NCI-H524 treated with DMSO at 0.1 percent for 48 hours (cell line): ENCODE results near the gene SPTAN1.
"Not testable (repeated sequence)": the region's sequence is repeated elsewhere in the genome, so short reads cannot be mapped to it uniquely, and the experiment has no call there.

ENCODE experiments used
- DNase-seq: peaks from one replicate; lab custom pipeline; 2025; lab: John Stamatoyannopoulos, UW

The SPTAN1 gene

DNA sequence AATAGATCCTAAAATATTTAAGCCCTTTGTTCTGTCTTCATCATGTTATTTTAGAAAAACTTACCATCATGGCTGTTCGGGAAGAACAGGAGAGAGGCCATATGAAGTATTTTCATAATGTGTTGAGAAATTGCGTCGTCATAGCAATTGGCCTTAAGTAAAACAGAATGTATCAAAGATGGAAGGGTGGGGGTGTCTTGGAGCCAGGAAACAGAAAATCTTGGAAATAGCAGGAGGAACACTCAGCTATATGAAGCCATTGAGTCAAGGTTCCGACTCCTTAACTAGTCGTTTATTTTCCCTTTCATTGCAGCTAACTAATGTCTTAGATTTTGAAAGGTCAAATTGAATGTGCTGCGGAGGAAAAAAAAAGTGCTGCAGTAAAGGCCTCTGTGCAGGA is 1.3 kb downstream of the SPTAN1 start:
- DNase-seq, result no peak

DNA sequence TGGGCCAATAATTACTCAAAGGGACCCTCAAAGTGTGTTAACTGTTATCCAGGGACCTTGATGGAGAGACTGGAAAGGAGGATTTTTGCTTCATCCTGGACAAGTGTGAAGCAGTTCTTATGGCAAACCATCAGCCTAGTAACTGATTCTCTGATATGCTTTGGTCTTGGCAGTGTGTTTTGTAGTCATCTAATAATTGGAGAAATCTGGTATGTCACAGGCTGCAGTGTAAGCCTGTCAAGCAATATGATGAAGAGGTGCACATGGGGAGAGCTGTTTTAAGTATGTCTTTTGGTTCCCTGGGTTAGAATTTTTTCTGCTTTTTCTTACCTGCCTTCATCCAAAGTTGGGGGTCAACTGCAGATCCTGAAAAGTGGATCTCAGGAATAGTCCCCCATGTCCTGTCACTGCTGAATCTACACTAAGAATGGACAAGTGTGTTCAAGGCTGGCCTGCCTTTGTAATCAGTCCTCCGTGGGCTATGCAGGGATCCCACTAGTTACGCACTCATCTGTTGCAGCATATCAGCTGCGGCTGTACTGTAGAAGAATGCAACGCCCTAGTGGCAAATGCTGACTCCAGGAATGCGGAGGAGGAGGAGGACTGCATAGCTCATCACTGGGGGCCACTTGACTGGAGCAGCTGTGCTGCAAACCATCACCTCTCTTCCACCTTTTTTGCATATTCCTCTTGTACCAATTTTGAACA is 1.9 kb downstream of the SPTAN1 start:
- no peak for DNase-seq

DNA sequence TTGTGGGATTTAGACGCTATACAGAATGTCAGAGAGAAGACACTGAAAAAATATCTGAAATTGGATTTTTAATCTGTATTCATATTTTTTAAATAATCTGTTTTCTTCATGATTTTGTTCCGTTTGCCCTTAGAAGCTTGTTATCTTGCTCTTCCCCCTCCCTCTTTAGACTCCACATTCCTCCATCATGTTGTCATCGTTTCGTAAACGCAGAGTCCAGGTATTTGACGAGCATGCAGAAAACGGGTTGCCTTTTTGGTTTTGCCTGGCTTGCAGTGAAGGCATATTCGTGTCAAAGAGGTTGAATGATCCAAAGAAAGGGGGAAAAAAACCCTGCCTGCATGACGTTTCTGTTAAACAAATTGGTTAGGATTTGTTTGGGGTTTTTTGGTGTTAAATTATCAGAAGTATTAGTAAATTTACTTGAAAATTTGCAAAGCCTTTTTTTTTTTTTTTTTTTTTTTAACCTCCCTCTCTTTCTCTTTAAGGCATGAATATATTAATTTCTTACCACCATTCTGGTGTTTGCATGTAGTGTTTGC is 2.9 kb downstream of the SPTAN1 start:
- no peak for DNase-seq

GRCh38 chr9:128556276-128556675 is 3.9 kb downstream of the SPTAN1 start:
- no peak for DNase-seq

DNA sequence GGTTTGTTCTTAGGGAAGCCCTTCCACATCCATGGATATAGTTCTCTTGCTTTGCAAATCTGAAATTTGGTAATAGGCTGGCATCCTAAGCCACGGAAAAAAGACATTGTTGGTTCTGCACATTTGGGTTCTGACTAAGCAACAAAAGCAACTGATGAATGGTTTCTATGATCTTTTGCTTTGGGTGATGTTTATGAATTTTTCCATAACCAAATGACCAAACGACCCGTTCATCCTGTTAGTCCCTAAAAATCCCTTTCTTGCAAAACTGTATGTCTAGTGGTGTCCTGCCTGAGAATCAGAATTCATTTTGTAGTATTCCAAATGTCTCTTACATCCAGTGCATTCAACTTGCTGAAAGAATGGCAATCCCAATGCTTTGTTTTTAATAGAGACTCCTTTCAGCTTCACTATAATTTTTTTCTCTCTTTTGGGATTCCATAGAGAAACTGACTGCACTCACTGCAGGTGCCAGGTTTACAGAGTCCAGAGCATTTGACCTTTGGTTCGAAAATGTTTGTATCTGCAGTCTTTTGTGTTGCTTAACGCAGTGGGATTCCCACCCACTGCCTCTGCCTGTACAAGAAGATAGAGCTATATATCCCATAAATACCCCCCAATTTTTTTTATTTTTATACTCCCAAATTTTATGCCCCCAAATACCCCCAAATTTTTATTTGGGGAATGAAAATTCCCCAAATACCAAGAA is 4.7 kb downstream of the SPTAN1 start:
- DNase-seq, result no peak

- no peak for DNase-seq
Measured at GRCh38 chr9:128558431-128559310, 6.3 kb downstream of the SPTAN1 start.

GRCh38 chr9:128565578-128565977 is 13.2 kb downstream of the SPTAN1 start:
- no peak for DNase-seq

DNA sequence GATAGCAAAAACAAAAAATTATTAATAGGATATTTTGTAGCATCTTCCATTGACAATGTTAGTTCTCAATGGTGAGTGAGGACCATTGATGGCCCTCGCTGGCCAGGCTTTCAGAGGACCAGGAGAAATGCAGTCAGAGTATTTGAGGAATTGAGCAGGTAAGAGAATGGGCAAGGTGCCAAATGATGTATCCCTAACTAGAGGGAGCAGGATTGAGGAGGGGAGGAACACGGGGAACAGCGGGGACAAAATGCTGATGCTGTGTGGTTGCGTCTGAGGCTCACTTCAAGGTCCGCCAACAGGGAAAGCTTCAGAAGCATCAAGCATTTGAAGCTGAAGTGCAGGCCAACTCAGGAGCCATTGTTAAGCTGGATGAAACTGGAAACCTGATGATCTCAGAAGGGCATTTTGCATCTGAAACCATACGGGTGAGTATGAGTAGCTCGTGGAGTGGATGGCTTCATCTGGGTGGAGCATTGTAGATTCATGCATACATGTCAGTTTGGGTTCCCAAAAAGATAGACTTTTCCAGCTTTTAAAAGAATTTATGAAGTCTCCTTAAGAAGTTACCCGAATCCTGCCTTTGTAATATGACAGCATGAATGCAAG is 16.2 kb downstream of the SPTAN1 start:
- DNase-seq, result no peak

DNA sequence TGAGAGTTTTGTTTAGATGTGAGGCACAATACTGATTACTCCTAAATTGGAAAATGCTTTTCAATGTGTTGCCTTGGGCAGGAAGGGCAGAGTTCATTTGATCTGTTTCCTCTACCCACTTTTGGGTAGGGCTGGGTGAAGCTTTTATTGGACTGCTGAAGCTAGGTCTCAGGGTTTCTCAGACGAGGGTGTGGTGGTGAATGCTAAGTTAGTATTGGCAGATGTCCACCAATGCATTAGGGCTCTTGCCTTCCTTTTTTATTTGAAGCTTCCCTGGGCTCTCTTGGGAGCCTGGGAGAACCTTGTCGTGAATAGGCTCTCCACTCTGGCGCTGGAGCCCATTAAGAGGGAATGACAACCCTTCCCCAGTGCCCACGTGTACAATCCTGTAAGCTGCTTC is 23.1 kb downstream of the SPTAN1 start:
- DNase-seq, result no peak

DNA sequence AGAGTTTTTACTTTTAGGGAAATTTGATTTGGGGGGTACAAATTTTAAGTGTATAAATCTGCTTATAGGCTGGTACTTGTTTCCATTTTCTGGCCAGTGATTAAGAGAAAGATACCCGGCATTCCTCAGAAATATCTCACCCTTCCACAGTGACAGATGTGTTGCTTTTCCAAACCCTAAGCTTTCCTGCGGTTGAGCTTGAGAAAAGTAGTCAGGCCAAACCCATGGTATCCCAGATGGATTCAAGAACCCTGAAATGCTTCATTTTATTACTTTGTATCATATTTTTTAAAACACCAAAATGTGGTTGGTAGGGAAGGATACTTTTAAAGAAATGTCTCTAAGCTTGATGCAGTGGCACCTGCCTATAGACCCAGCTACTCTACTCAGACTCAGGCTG is 23.5 kb downstream of the SPTAN1 start:
- no peak for DNase-seq

GRCh38 chr9:128577206-128577605 is 24.8 kb downstream of the SPTAN1 start:
- DNase-seq, result no peak

DNA sequence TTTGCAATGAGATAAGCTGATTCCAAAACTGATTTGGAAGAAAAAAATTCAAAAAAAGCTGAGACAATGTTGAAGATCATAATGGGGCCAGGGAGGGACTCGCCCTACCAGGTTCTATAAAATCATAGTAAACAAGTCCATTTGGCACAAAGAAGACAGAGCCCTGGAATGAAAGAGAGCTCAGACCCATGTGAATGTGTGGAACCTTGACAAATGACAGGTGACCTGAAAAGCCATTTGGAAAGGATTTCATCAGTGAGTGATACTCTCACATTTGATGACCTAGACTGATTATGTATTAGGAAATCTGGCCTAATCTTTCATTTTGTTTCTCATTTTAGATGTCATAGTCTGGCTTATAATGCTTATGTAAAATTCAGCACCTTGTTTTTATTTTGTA is 26.8 kb downstream of the SPTAN1 start:
- DNase-seq, result no peak

- DNase-seq, result no peak
Measured at GRCh38 chr9:128580731-128581130, 28.3 kb downstream of the SPTAN1 start.

GRCh38 chr9:128585155-128585554 is 32.8 kb downstream of the SPTAN1 start:
- DNase-seq, result not testable (repeated sequence)

- not testable (repeated sequence) for DNase-seq
Measured at GRCh38 chr9:128586934-128587333, 34.5 kb downstream of the SPTAN1 start.

- DNase-seq, result no peak
Measured at GRCh38 chr9:128587453-128587852, 35.1 kb downstream of the SPTAN1 start.

- DNase-seq, result no peak
Measured at GRCh38 chr9:128588581-128589233, 36.3 kb downstream of the SPTAN1 start.

DNA sequence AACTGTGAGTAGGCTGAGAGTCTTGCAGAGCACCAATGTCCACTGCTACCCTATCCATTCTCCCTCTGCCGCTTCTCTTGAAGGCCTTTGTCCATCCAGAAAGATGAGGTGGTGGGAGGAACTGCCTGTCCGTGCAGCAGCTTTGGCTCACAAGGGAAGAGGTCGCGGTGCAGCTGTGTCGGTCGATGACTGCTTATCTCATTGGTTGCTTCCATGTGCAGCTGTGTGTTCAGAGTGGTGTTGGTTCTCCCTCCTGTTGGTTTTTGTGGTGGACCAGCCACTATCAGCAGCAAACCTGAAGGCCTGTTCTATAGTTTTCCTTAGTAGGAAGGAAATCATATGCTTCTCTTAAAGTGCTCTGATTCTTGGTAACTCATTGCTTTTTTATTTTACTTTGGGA is 40.7 kb downstream of the SPTAN1 start:
- no peak for DNase-seq

DNA sequence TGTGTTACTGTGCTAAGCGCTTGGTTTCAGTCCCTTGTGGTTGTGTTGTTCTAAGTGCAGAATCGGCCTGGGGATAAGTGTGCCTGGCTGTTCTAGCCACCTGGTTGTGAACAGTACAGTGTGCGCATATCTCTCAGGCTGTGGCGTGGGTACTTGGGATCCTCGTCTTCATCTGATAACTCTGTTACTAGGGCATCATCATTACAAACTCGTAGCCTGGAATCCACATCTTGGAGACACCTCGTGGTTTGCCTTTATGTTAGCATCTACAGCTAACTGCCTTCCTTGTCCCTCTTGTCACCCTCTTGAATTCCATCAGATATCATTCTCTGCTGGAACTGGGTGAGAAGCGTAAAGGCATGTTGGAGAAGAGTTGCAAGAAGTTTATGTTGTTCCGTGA is 41.5 kb downstream of the SPTAN1 start:
- no peak for DNase-seq

GRCh38 chr9:128595471-128595870 is 43.1 kb downstream of the SPTAN1 start:
- no peak for DNase-seq

GRCh38 chr9:128600099-128600498 is 47.7 kb downstream of the SPTAN1 start:
- no peak for DNase-seq

- no peak for DNase-seq
Measured at GRCh38 chr9:128603697-128604096, 51.3 kb downstream of the SPTAN1 start.
